ENCODE results near the gene ATXN1.

The ATXN1 gene

GRCh38 chr6:16681260-16681873 lies 79.9 kb downstream of the ATXN1 start:
- DNase-seq (ENCODE audit: low read depth in 1 of 2, low spot score in 1 of 2): no peak

GRCh38 chr6:16679050-16679449 lies 82.2 kb downstream of the ATXN1 start:
- DNase-seq (ENCODE audit: low read depth in 1 of 2, low spot score in 1 of 2): no peak

GRCh38 chr6:16677458-16677857 lies 83.8 kb downstream of the ATXN1 start:
- no peak for DNase-seq (ENCODE audit: low read depth in 1 of 2, low spot score in 1 of 2)

DNA sequence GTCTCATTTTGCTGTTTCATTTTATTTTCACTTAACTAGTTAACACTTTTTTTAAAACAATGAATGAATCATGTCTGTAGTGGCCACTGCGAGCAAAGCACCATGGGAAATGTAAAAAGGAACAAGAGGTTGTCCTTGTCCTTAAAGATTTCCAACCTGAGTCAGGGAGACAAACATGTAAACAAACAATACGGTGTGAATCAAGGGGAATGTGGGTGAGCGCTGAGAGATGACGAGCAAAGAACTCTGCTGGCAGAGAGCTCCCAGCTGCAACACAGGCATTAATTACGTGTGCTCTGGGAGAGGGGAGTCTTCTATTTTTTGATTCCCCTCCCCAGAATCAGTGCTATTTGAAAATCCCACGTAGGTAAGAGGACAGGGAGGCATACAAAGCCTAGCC lies 84.3 kb downstream of the ATXN1 start:
- DNase-seq (ENCODE audit: low read depth in 1 of 2, low spot score in 1 of 2): no peak

GRCh38 chr6:16676376-16676775 lies 84.9 kb downstream of the ATXN1 start:
- DNase-seq (ENCODE audit: low read depth in 1 of 2, low spot score in 1 of 2): no peak

GRCh38 chr6:16674801-16675392 lies 86.4 kb downstream of the ATXN1 start:
- no peak for DNase-seq (ENCODE audit: low read depth in 1 of 2, low spot score in 1 of 2)

DNA sequence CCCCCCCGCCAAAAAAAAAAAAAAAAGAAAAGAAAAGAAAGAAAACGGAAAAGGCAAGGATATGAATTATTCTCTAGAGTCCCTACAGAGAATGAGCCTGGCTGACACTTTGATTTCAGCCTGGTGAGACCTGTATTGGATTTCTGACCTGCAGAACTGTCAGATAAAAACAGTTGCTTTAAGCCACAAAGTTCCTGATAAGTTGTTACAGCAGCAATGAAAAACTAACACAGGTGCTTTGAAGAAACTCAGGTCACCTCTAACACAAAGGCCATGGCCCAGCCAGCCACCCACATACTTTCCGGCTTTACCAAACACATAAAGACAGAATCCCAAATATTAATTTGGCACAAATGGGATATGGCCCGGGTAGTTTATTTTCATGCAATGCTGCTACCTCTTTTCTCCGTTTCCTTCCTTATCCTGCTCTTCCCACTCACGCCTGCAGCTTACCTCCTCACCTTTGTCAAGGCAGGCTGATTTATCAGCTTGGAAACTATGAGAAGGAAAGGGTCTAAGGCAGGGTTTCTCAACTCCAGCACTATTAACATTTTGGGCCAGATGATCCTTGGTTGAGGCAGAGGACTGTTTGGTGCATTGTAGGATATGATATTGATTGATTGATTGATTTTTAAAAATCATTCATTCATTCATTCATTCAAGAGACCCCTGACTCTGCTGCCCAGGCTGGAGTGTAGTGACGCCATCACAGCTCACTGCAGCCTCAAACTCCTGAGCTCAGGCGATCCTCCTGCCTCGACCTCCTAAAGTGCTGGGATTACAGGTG lies 88.1 kb downstream of the ATXN1 start:
- no peak for DNase-seq (ENCODE audit: low read depth in 1 of 2, low spot score in 1 of 2)

- DNase-seq (ENCODE audit: low read depth in 1 of 2, low spot score in 1 of 2): no peak
These were observed 89.7 kb downstream of the ATXN1 start for GRCh38 chr6:16671302-16672289.

GRCh38 chr6:16670617-16671051 lies 90.6 kb downstream of the ATXN1 start:
- DNase-seq (ENCODE audit: low read depth in 1 of 2, low spot score in 1 of 2): no peak

- DNase-seq (ENCODE audit: low read depth in 1 of 2, low spot score in 1 of 2): no peak
These were observed 91.1 kb downstream of the ATXN1 start for GRCh38 chr6:16670183-16670582.

DNA sequence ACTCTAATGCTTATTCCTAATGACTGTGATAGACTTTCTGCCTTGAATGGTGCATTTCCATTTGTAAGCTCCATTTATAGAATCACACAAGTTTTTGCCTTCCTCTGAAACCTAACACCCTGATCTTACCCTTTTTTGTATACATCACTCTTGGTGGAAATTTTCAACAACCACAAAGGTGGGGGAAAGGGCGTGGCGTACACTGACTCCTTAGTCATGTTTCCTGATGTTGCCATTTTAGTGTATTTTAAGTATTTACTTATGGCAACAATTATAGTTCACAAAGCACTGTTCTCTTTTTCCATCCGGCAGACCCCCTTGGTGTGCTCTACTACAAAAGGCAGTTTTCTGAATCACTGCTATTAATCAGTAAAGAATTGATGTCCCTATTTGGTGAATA lies 92.0 kb downstream of the ATXN1 start:
- peak; percentile 34 to 72 for DNase-seq (ENCODE audit: low read depth in 1 of 2, low spot score in 1 of 2)

- no peak for DNase-seq (ENCODE audit: low read depth in 1 of 2, low spot score in 1 of 2)
These were observed 93.8 kb downstream of the ATXN1 start for GRCh38 chr6:16667509-16667908.

DNA sequence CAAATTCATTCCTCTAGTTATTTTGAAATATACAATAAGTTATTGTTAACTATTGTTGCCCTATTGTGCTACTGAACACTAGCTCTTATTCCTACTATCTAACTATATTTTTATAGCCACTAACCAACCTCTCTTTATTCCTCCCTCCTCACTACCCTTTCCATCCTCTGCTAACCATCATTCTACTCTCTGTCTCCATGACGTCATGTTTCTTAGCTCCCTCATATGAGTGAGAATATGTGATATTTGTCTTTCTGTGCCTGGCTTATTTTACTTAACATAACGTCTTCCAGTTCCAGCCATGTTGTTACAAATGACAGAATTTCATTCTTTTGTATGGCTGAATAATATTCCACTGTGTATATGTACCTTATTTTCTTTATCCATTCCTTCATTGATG lies 95.3 kb downstream of the ATXN1 start:
- DNase-seq (ENCODE audit: low read depth in 1 of 2, low spot score in 1 of 2): no peak

GRCh38 chr6:16665182-16665581 lies 96.1 kb downstream of the ATXN1 start:
- no peak for DNase-seq (ENCODE audit: low read depth in 1 of 2, low spot score in 1 of 2)

GRCh38 chr6:16663901-16664300 lies 97.4 kb downstream of the ATXN1 start:
- DNase-seq (ENCODE audit: low read depth in 1 of 2, low spot score in 1 of 2): no peak

GRCh38 chr6:16660157-16660497 lies 101.1 kb downstream of the ATXN1 start:
- no peak for DNase-seq (ENCODE audit: low read depth in 1 of 2, low spot score in 1 of 2)

DNA sequence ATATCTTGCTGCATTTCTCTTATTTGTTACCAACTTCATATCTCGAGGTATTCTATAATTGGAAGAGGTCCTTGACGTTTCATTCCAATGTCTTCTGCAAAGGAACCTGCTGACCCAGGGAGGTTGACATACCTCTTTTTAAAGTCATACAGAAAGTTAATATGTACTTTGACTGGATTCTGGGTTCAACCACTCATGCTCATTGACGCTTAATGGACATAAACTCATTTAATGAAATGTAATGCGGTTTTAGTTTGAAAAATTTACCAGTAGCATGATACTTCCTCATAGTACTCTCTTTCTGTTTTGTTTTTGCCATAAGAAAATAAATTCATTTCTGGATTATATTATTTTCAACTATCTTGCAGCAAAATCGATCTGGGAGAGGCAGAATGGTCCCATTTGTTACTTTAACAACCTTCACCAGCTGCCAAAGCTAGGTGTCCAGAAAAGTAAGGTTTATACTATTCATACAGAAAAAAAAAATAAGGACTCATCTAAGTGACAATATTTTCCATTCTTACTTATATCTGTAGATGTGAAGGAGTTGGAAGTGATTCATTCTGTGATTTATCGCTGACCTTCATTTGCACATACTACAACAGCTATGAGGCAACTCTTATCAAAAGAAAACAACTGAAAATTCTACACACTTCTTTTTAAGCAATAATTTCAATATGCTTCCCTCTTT lies 101.6 kb downstream of the ATXN1 start:
- no peak for DNase-seq (ENCODE audit: low read depth in 1 of 2, low spot score in 1 of 2)

DNA sequence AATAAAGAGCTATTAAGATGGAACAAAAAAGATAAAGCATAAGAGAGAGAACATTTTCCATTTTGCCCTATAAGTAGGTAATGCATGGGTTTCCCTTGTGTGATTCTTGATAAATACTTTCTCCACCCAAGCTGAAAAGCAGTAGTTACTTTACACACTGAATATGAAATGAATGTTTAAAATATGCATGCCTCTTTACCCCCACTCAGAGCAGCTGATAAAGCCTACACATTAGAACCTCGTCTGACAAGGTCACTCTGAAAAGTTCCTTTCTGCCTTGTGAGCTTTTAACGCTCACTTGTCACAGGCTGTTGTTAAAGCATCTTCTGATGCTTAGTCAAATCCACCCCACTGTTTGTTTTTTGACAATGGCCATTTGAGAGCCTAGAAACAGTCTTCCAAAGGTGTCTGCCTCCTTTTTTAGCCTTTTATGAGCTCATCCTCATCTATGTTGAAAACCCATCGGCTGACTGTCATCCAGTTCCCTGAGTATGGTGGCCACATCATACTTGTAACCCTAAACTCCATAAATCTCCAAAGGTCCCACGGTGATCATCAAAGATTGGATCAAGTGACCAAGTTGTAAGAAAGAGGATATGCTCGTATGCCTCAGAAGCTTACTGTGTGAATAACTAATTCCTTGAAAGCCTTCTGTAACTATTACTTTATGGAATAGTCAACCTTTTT lies 102.8 kb downstream of the ATXN1 start:
- DNase-seq (ENCODE audit: low read depth in 1 of 2, low spot score in 1 of 2): no peak

DNA sequence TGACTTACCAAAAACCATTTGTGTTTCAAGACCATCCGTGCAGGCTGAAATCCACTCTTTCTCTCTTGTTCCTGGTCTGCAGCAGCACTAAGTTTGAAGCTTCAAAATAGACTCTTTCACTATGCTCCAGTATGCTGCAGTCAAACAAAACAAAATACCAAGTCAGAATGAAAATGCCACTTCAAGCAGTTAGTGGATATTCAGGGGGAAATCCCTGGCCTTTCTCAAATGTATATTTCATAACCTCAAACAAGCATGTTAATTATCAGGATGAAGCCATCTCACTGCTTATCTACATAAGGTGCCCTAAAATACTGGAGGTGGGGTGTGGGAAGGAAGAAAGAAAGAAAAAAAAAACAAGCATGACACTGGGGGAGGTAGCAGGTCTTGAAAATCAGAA lies 103.5 kb downstream of the ATXN1 start:
- DNase-seq (ENCODE audit: low read depth in 1 of 2, low spot score in 1 of 2): peak in 1 of 2 donors; percentile 15

GRCh38 chr6:16656451-16656850 lies 104.8 kb downstream of the ATXN1 start:
- no peak for DNase-seq (ENCODE audit: low read depth in 1 of 2, low spot score in 1 of 2)

Measured in activated CD4-positive, alpha-beta T cell treated with anti-CD3 and anti-CD28 coated beads, Interleukin-2, amount 50 U/mL, for 24 hours (primary cell).